Measurements from ENCODE around the gene SIGLEC9. TPM values are rescaled to one million over a fixed set of nuclear protein-coding genes. Genes with fewer than 3 reads are reported as not detected.

The SIGLEC9 gene
- total RNA-seq, 4 donors from 2014 or later = 0.51 to 2.6 (median 1.7) TPM

DNA sequence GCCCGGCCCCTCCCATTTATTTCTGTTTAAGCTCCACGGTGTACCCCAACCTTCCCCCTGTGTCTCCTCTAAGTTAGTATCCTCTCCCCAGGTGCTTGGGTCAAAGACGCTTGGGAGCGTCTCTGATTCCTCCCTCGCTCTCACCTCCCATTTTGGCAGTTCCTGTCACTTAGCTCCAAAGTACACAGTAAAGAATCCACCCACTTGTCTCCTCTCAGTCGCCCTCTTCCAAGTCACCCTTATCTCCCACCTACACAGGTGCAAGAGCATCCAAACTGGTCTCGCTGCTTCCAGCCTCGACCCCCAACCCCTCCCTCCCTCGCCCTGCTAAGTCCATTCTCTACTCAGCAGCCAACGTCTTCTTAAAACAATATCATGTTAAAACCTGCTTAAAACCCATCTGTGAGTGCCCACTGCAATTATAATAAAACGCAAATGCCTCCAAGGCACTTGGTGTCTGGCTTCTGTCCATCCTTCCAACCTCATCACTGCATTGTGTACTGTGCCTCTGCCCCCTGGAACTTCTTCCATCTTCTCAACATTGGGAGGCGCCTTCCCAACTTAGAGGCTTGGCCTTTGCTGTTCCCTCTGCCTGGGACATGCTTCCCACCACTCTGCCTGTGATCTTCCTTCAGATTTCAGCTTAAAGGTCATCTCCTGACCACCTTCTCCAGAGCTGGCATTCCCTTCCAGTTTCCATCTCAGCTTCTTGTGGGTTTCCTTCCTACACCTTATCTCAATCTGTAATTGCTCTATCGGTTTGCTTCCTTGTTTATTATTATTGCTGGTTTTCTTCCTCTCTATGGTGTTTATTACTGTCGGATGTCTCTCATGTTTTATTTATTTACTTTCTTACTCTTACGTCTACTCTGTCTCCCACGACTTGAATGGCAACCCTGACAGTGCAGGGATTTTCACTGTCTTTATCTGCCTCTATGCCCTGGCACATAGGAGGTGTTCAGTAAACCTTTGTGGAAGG, 32.5 kb upstream of the SIGLEC9 start:
- TF ChIP-seq POLR2A (IDR thresholded peaks at IDR 0.05) = no peak
- TF ChIP-seq, protein P1, sequence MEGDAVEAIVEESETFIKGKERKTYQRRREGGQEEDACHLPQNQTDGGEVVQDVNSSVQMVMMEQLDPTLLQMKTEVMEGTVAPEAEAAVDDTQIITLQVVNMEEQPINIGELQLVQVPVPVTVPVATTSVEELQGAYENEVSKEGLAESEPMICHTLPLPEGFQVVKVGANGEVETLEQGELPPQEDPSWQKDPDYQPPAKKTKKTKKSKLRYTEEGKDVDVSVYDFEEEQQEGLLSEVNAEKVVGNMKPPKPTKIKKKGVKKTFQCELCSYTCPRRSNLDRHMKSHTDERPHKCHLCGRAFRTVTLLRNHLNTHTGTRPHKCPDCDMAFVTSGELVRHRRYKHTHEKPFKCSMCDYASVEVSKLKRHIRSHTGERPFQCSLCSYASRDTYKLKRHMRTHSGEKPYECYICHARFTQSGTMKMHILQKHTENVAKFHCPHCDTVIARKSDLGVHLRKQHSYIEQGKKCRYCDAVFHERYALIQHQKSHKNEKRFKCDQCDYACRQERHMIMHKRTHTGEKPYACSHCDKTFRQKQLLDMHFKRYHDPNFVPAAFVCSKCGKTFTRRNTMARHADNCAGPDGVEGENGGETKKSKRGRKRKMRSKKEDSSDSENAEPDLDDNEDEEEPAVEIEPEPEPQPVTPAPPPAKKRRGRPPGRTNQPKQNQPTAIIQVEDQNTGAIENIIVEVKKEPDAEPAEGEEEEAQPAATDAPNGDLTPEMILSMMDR (IDR thresholded peaks at IDR 0.05) = no peak
- Histone ChIP-seq H3K4me1 (no peaks in the 10 kb centered on the region), H3K27ac (no peak overlapping the region), H3K9me3 (no peaks in the 10 kb centered on the region), H3K27me3 (no peaks in the 10 kb centered on the region), H3K36me3 (no peaks in the 10 kb centered on the region), H3K4me3 (no peak overlapping the region)
- no peak for DNase-seq
- intact Hi-C loops (cut with DNase I; ENCODE audit: low total_unique reads) = no loop called here

DNA sequence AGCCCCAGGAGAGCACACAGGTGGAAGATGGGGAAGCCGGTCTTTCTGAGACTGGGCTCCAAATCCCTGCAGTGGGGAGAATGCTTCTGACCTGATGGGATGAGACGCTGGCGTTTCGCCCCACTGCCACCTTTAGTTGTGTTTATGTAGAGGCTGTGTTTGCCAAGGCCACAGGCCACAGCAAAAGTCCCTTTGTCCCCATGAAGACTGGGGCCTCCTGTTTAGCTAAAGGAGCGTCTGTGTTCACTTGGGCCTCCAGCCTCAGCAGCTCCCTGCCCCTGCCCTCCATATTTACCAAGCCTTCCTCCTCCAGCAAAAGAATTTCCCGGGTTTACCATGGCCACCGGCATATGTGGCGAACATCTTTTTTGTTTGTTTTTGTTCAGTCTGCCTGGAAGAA, 31.6 kb upstream of the SIGLEC9 start:
- TF ChIP-seq, protein P1 (IDR thresholded peaks at IDR 0.05) = no peak
- no peak for TF ChIP-seq POLR2A (IDR thresholded peaks at IDR 0.05)
- no peaks in the 10 kb centered on the region for H3K4me1 ChIP-seq
- intact Hi-C loops (cut with DNase I; ENCODE audit: low total_unique reads) = no loop called here
- no peak for DNase-seq
- no peak overlapping the region for H3K27ac ChIP-seq
- H3K27me3 ChIP-seq = no peaks in the 10 kb centered on the region
- no peak overlapping the region for H3K4me3 ChIP-seq
- H3K9me3 ChIP-seq = no peaks in the 10 kb centered on the region
- H3K36me3 ChIP-seq = no peaks in the 10 kb centered on the region

DNA sequence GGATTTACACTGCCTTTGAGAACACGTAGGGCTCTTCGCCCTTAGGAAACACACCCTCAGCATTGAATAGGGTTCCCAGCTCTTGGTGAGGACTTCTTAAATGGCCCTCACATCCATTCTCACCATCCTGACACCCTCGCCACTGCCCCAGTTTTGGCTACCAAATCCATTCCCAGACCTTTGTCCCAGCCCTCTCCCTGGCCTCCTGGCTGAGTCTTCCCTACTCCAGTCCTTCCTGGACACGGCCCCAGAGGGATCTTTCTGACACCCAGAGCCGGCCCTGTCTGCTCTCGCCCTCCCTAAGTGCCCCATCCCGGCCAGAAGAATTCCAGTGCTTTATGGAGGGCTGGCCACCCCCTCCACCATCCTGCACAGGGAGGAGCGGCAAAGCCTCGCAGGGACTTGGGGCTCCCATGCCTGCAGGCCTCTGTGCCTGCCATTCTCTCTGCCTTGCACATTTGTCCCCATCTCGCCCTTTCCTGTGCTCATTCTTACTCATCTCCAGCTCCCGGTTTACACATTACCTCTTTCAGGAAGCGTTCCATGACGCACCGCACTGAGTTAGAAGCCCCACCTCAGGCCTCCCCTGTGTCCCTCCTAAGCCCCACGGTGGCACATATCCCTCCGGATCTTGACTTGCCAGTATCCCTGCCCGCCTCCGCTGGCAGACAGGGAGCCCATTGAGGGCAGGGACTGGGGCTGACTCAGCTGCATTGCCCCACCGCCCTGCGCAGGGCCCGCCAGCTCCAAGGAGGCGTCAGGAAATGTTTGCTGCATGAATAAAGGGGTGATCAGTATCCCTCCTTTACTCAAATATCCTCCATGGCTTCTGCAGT, 31.0 kb upstream of the SIGLEC9 start:
- no peak overlapping the region for H3K4me3 ChIP-seq
- intact Hi-C loops (cut with DNase I; ENCODE audit: low total_unique reads) = no loop called here
- no peaks in the 10 kb centered on the region for H3K9me3 ChIP-seq
- no peaks in the 10 kb centered on the region for H3K27me3 ChIP-seq
- no peaks in the 10 kb centered on the region for H3K4me1 ChIP-seq
- TF ChIP-seq, protein P1 (IDR thresholded peaks at IDR 0.05) = no peak
- no peak for TF ChIP-seq POLR2A (IDR thresholded peaks at IDR 0.05)
- no peaks in the 10 kb centered on the region for H3K36me3 ChIP-seq
- no peak overlapping the region for H3K27ac ChIP-seq
- no peak for DNase-seq

DNA sequence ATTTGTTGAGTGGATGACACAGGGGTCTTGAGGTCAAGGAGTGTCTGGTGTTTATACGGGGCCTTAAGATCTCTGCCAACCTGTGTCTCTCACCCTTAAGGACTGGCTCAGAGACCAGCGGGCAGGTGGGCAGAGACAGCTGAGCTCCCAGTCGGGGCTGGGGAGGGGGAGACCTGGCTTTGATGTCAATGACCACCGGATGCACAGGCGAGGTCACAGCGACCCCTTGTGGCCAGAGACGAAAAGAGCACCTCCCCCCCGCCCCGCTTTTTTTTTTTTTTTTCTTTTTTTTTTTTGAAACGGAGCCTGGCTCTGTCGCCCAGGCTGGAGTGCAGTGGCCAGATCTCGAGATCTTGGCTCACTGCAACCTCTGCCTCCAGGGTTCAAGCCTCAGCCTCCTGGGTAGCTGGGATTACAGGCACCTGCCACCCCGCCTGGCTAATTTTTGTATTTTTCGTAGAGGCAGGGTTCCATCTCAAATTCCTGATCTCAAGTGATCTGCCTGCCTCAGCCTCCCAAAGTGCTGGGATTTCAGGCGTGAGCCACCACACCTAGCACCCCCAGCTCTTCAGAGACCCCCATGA, 29.9 kb upstream of the SIGLEC9 start:
- no peak for DNase-seq
- no peak overlapping the region for H3K4me3 ChIP-seq
- intact Hi-C loops (cut with DNase I; ENCODE audit: low total_unique reads) = no loop called here
- H3K9me3 ChIP-seq = no peaks in the 10 kb centered on the region
- no peaks in the 10 kb centered on the region for H3K36me3 ChIP-seq
- TF ChIP-seq, protein P1 (IDR thresholded peaks at IDR 0.05) = peak; percentile 29 to 48 (median 45)
- TF ChIP-seq POLR2A (IDR thresholded peaks at IDR 0.05) = no peak
- H3K4me1 ChIP-seq = no peaks in the 10 kb centered on the region
- H3K27ac ChIP-seq = no peak overlapping the region
- no peaks in the 10 kb centered on the region for H3K27me3 ChIP-seq
